ENCODE measurements around the gene GNL3. TPM values are rescaled to one million over a fixed set of nuclear protein-coding genes. Genes with fewer than 3 reads are reported as not detected.
A peak's percentile ranks its signal among the peaks of the same experiment; 100 is the strongest.

The GNL3 gene
- total RNA-seq, 2 experiments from 2014 or later, result 167 to 172 TPM

GRCh38 chr3:52690560-52690959 lies 4.7 kb downstream of the GNL3 start:
- CTCF ChIA-PET, result no interaction called here
- H3K27me3 Mint-ChIP-seq, result no peaks in the 10 kb centered on the region

GRCh38 chr3:52693071-52693470 lies 7.2 kb downstream of the GNL3 start:
- DNase-seq, result no peak
- ChIA-PET CTCF (no interaction called here), POLR2A (interaction anchor here (0.6 to 1.7 kb wide), 5 partner anchors 8 to 436 kb away, joined by 3 to 6 read pairs (median 3); partner anchors contain the start of genes GLT8D1 and SPCS1)
- intact Hi-C loops (cut with micrococcal nuclease), result no loop called here
- H3K4me3 Mint-ChIP-seq, result no peak overlapping the region
- H3K4me1 Mint-ChIP-seq (ENCODE audit: low read depth), result peaks cover 75% of the 10 kb centered on the region
- peak overlapping the region; percentile 47 for H3K27ac Mint-ChIP-seq
- H3K9me3 Mint-ChIP-seq, result no peaks in the 10 kb centered on the region
- no peaks in the 10 kb centered on the region for H3K27me3 Mint-ChIP-seq
- peaks cover 87% of the 10 kb centered on the region for H3K36me3 Mint-ChIP-seq

More at GRCh38 chr3:52690560-52690959, 4.7 kb downstream of the GNL3 start:
- intact Hi-C loops (cut with micrococcal nuclease), result no loop called here
- no peak for DNase-seq
- POLR2A ChIA-PET, result interaction anchor here (2.1 to 2.4 kb wide), 2 partner anchors 15 to 19 kb away, joined by 8 to 12 read pairs; partner anchors contain the start of genes GLT8D1 and SPCS1
- Mint-ChIP-seq H3K4me3 (no peak overlapping the region), H3K4me1 (ENCODE audit: low read depth) (peaks cover 74% of the 10 kb centered on the region), H3K9me3 (no peaks in the 10 kb centered on the region), H3K36me3 (peaks cover 96% of the 10 kb centered on the region), H3K27ac (peak overlapping the region; percentile 59)

- Mint-ChIP-seq H3K4me3 (no peak overlapping the region), H3K4me1 (ENCODE audit: low read depth) (peaks cover 60% of the 10 kb centered on the region), H3K36me3 (peaks cover 71% of the 10 kb centered on the region), H3K9me3 (no peaks in the 10 kb centered on the region), H3K27me3 (no peaks in the 10 kb centered on the region), H3K27ac (peak overlapping the region; percentile 47)
- no peak for DNase-seq
- intact Hi-C loops (cut with micrococcal nuclease), result no loop called here
- ChIA-PET CTCF (interaction anchor here (1.5 kb wide), 1 partner anchor 150 kb away, joined by 3 read pairs; no protein-coding TSS in a partner anchor), POLR2A (interaction anchor here (0.6 to 4.1 kb wide), 3 partner anchors 11 to 375 kb away, joined by 3 to 14 read pairs (median 5); partner anchors contain the start of genes GLT8D1 and SPCS1)
Measured at GRCh38 chr3:52694528-52695189, 8.8 kb downstream of the GNL3 start.

GRCh38 chr3:52695798-52696671 lies 10.2 kb downstream of the GNL3 start:
- Mint-ChIP-seq H3K27me3 (no peaks in the 10 kb centered on the region), H3K9me3 (no peaks in the 10 kb centered on the region), H3K36me3 (peaks cover 57% of the 10 kb centered on the region), H3K27ac (peak overlapping the region; percentile 51), H3K4me3 (no peak overlapping the region), H3K4me1 (ENCODE audit: low read depth) (peaks cover 50% of the 10 kb centered on the region)
- ChIA-PET CTCF (interaction anchor here (1.5 kb wide), 1 partner anchor 151 kb away, joined by 3 read pairs; no protein-coding TSS in a partner anchor), POLR2A (interaction anchor here (1.6 to 4.1 kb wide), 2 partner anchors 9 to 11 kb away, joined by 3 to 14 read pairs; partner anchors contain the start of genes GLT8D1 and SPCS1)
- no peak for DNase-seq
- intact Hi-C loops (cut with micrococcal nuclease), result no loop called here

- Mint-ChIP-seq H3K27ac (peak overlapping the region; percentile 79), H3K9me3 (no peaks in the 10 kb centered on the region), H3K27me3 (no peaks in the 10 kb centered on the region), H3K36me3 (peaks cover 49% of the 10 kb centered on the region), H3K4me3 (no peak overlapping the region), H3K4me1 (ENCODE audit: low read depth) (peaks cover 45% of the 10 kb centered on the region)
- DNase-seq, result no peak
- intact Hi-C loops (cut with micrococcal nuclease), result loop anchor here (1.0 kb wide), 1 partner anchor 9 kb away; the partner anchor contains the start of gene SPCS1
- POLR2A ChIA-PET, result interaction anchor here (1.5 to 4.1 kb wide), 3 partner anchors 8 to 12 kb away, joined by 3 to 14 read pairs (median 4); partner anchors contain the start of genes GLT8D1 and SPCS1
- CTCF ChIA-PET, result no interaction called here
Measured at GRCh38 chr3:52696830-52697631, 11.2 kb downstream of the GNL3 start.

GRCh38 chr3:52697632-52697965 lies 11.8 kb downstream of the GNL3 start:
- DNase-seq, result no peak
- no peaks in the 10 kb centered on the region for H3K27me3 Mint-ChIP-seq
- H3K36me3 Mint-ChIP-seq, result peaks cover 44% of the 10 kb centered on the region
- intact Hi-C loops (cut with micrococcal nuclease), result loop anchor here (1.0 kb wide), 1 partner anchor 9 kb away; the partner anchor contains the start of gene SPCS1
- peak overlapping the region; percentile 74 for H3K27ac Mint-ChIP-seq
- H3K4me1 Mint-ChIP-seq (ENCODE audit: low read depth), result peaks cover 44% of the 10 kb centered on the region
- ChIA-PET POLR2A (interaction anchor here (1.5 to 4.1 kb wide), 2 partner anchors 8 to 10 kb away, joined by 4 to 14 read pairs; partner anchors contain the start of genes GLT8D1 and SPCS1), CTCF (no interaction called here)
- no peak overlapping the region for H3K4me3 Mint-ChIP-seq
- H3K9me3 Mint-ChIP-seq, result no peaks in the 10 kb centered on the region

GRCh38 chr3:52703341-52703740 lies 17.5 kb downstream of the GNL3 start:
- CTCF ChIA-PET, result no interaction called here
- peaks cover 25% of the 10 kb centered on the region for H3K4me1 Mint-ChIP-seq (ENCODE audit: low read depth)
- POLR2A ChIA-PET, result no interaction called here
- H3K36me3 Mint-ChIP-seq, result peaks cover 10% of the 10 kb centered on the region
- no peak for DNase-seq
- H3K27ac Mint-ChIP-seq, result no peak overlapping the region
- intact Hi-C loops (cut with micrococcal nuclease), result no loop called here
- no peak overlapping the region for H3K4me3 Mint-ChIP-seq
- no peaks in the 10 kb centered on the region for H3K27me3 Mint-ChIP-seq
- H3K9me3 Mint-ChIP-seq, result no peaks in the 10 kb centered on the region

- Mint-ChIP-seq H3K4me1 (ENCODE audit: low read depth) (peaks cover 25% of the 10 kb centered on the region), H3K4me3 (peak overlapping the region; percentile 96), H3K36me3 (peaks cover 12% of the 10 kb centered on the region), H3K9me3 (no peaks in the 10 kb centered on the region), H3K27ac (peak overlapping the region; percentile 89), H3K27me3 (no peaks in the 10 kb centered on the region)
- peak; percentile 28 for DNase-seq
- intact Hi-C loops (cut with micrococcal nuclease), result loop anchor here (5.0 kb wide), 2 partner anchors 67 to 248 kb away; partner anchors contain the start of genes NEK4 and NISCH
- ChIA-PET CTCF (no interaction called here), POLR2A (interaction anchor here (0.6 to 2.5 kb wide), 9 partner anchors 9 to 185 kb away, joined by 3 to 14 read pairs (median 7); partner anchors contain the start of genes GNL3, PBRM1 and UQCC5)
Measured at GRCh38 chr3:52704611-52705437, 19.0 kb downstream of the GNL3 start.

GRCh38 chr3:52705438-52705687 lies 19.5 kb downstream of the GNL3 start:
- DNase-seq, result no peak
- POLR2A ChIA-PET, result interaction anchor here (0.6 to 2.5 kb wide), 10 partner anchors 9 to 184 kb away, joined by 3 to 14 read pairs (median 6); partner anchors contain the start of genes GNL3, PBRM1 and UQCC5
- CTCF ChIA-PET, result no interaction called here

GRCh38 chr3:52705688-52706686 lies 20.2 kb downstream of the GNL3 start, which contains the start of the genes GLT8D1 and SPCS1:
Gene GLT8D1 (minus strand): TSS chr3:52705791. CDS start chr3:52700460, 5,331 bp downstream.
Gene SPCS1 (plus strand): TSS chr3:52706106. CDS start chr3:52706247, 141 bp downstream.
- intact Hi-C loops (cut with micrococcal nuclease), result loop anchor here (1.0 to 5.0 kb wide), 4 partner anchors 9 to 249 kb away; partner anchors contain the start of genes NEK4, NISCH and PBRM1
- peaks cover 25% of the 10 kb centered on the region for H3K4me1 Mint-ChIP-seq (ENCODE audit: low read depth)
- ChIA-PET POLR2A (interaction anchor here (0.6 to 2.5 kb wide), 13 partner anchors 10 to 184 kb away, joined by 3 to 14 read pairs (median 5); partner anchors contain the start of genes GNL3, PBRM1 and UQCC5), CTCF (interaction anchor here (0.6 to 0.9 kb wide), 2 partner anchors 170 to 453 kb away, joined by 3 to 5 read pairs; partner anchors contain the start of gene UQCC5)
- H3K27me3 Mint-ChIP-seq, result no peaks in the 10 kb centered on the region
- peak within 1 kb of the TSS; percentile 89 for H3K27ac Mint-ChIP-seq
- H3K9me3 Mint-ChIP-seq, result no peaks in the 10 kb centered on the region
- H3K36me3 Mint-ChIP-seq, result peaks cover 12% of the 10 kb centered on the region
- DNase-seq, result peak; percentile 88
- peak within 1 kb of the TSS; percentile 96 for H3K4me3 Mint-ChIP-seq

More at GRCh38 chr3:52705438-52705687, 19.5 kb downstream of the GNL3 start:
- Mint-ChIP-seq H3K4me3 (peak overlapping the region; percentile 96), H3K27me3 (no peaks in the 10 kb centered on the region), H3K4me1 (ENCODE audit: low read depth) (peaks cover 25% of the 10 kb centered on the region), H3K27ac (peak overlapping the region; percentile 89), H3K36me3 (peaks cover 12% of the 10 kb centered on the region), H3K9me3 (no peaks in the 10 kb centered on the region)
- intact Hi-C loops (cut with micrococcal nuclease), result loop anchor here (5.0 kb wide), 2 partner anchors 67 to 248 kb away; partner anchors contain the start of genes NEK4 and NISCH

Measured in activated CD4-positive, alpha-beta memory T cell treated with anti-CD3 and anti-CD28 coated beads for 36 hours (primary cell).